ENCODE results near the gene GPD1L. TPM values are rescaled to one million over a fixed set of nuclear protein-coding genes. Genes with fewer than 3 reads are reported as not detected.

The GPD1L gene
- total RNA-seq, 1 donor from 2014 or later: 11.2 TPM

GRCh38 chr3:32095431-32095830, 11.0 kb upstream of the GPD1L start:
- no peaks in the 10 kb centered on the region for H3K79me2 ChIP-seq (ENCODE audit: insufficient read depth, low read length)
- peaks cover 5% of the 10 kb centered on the region for H3K9me3 Mint-ChIP-seq (ENCODE audit: unreplicated experiment)

GRCh38 chr3:32097768-32098167, 8.7 kb upstream of the GPD1L start:
- Histone ChIP-seq H3K9ac (ENCODE audit: low read length) (no peak overlapping the region), H3K9me3 (ENCODE audit: insufficient read depth, low read depth, low read length) (peaks cover 11% of the 10 kb centered on the region), H3K79me2 (ENCODE audit: insufficient read depth, low read length) (no peaks in the 10 kb centered on the region), H3K4me2 (ENCODE audit: low read length) (no peak overlapping the region), H4K20me1 (ENCODE audit: insufficient read depth, low read length) (no peaks in the 10 kb centered on the region), H3K27me3 (ENCODE audit: insufficient read depth, low read length) (peaks cover 6% of the 10 kb centered on the region), H2AFZ (ENCODE audit: low read depth, low read length) (no peak overlapping the region), H3K4me1 (ENCODE audit: insufficient read depth, low read length) (no peaks in the 10 kb centered on the region), H3K27ac (ENCODE audit: low read depth, low read length) (no peak overlapping the region), H3K36me3 (ENCODE audit: insufficient read depth, low read length) (no peaks in the 10 kb centered on the region), H3K4me3 (ENCODE audit: insufficient read depth, low read depth, low read length) (no peak overlapping the region)
- no peak overlapping the region for H3K27ac Mint-ChIP-seq (ENCODE audit: unreplicated experiment)
- no peak for DNase-seq (ENCODE audit: low read depth)
- no peaks in the 10 kb centered on the region for H3K36me3 Mint-ChIP-seq (ENCODE audit: low read depth, unreplicated experiment)
- H3K4me3 Mint-ChIP-seq (ENCODE audit: unreplicated experiment): no peak overlapping the region
- FAIRE-seq: no peak
- peaks cover 3% of the 10 kb centered on the region for H3K27me3 Mint-ChIP-seq (ENCODE audit: low read depth, unreplicated experiment)
- H3K9me3 Mint-ChIP-seq (ENCODE audit: unreplicated experiment): peaks cover 23% of the 10 kb centered on the region
- H3K4me1 Mint-ChIP-seq (ENCODE audit: low read depth, unreplicated experiment): no peaks in the 10 kb centered on the region
- TF ChIP-seq CTCF (IDR thresholded peaks at IDR 0.05; ENCODE audit: insufficient read depth, low read depth, low read length) (no peak), EZH2 (IDR thresholded peaks at IDR 0.05; ENCODE audit: insufficient read depth, low read length) (no peak)

More at GRCh38 chr3:32095431-32095830, 11.0 kb upstream of the GPD1L start:
- Histone ChIP-seq H3K36me3 (ENCODE audit: insufficient read depth, low read length) (no peaks in the 10 kb centered on the region), H3K9me3 (ENCODE audit: insufficient read depth, low read depth, low read length) (peaks cover 1% of the 10 kb centered on the region), H4K20me1 (ENCODE audit: insufficient read depth, low read length) (no peaks in the 10 kb centered on the region), H3K4me3 (ENCODE audit: insufficient read depth, low read depth, low read length) (no peak overlapping the region), H3K4me1 (ENCODE audit: insufficient read depth, low read length) (no peaks in the 10 kb centered on the region), H2AFZ (ENCODE audit: low read depth, low read length) (no peak overlapping the region), H3K4me2 (ENCODE audit: low read length) (no peak overlapping the region), H3K27me3 (ENCODE audit: insufficient read depth, low read length) (peaks cover 6% of the 10 kb centered on the region), H3K9ac (ENCODE audit: low read length) (no peak overlapping the region), H3K27ac (ENCODE audit: low read depth, low read length) (no peak overlapping the region)
- TF ChIP-seq EZH2 (IDR thresholded peaks at IDR 0.05; ENCODE audit: insufficient read depth, low read length) (no peak), CTCF (IDR thresholded peaks at IDR 0.05; ENCODE audit: insufficient read depth, low read depth, low read length) (no peak)
- Mint-ChIP-seq H3K4me3 (ENCODE audit: unreplicated experiment) (no peak overlapping the region), H3K27me3 (ENCODE audit: low read depth, unreplicated experiment) (peaks cover 3% of the 10 kb centered on the region), H3K4me1 (ENCODE audit: low read depth, unreplicated experiment) (no peaks in the 10 kb centered on the region), H3K36me3 (ENCODE audit: low read depth, unreplicated experiment) (no peaks in the 10 kb centered on the region), H3K27ac (ENCODE audit: unreplicated experiment) (no peak overlapping the region)
- DNase-seq (ENCODE audit: low read depth): no peak
- no peak for FAIRE-seq

- no peak overlapping the region for H3K27ac Mint-ChIP-seq (ENCODE audit: unreplicated experiment)
- H3K36me3 ChIP-seq (ENCODE audit: insufficient read depth, low read length): no peaks in the 10 kb centered on the region
- H3K4me3 ChIP-seq (ENCODE audit: insufficient read depth, low read depth, low read length): no peak overlapping the region
- no peak overlapping the region for H2AFZ ChIP-seq (ENCODE audit: low read depth, low read length)
- no peak overlapping the region for H3K4me2 ChIP-seq (ENCODE audit: low read length)
- H3K36me3 Mint-ChIP-seq (ENCODE audit: low read depth, unreplicated experiment): no peaks in the 10 kb centered on the region
- peaks cover 3% of the 10 kb centered on the region for H3K27me3 Mint-ChIP-seq (ENCODE audit: low read depth, unreplicated experiment)
- H3K9me3 Mint-ChIP-seq (ENCODE audit: unreplicated experiment): peaks cover 25% of the 10 kb centered on the region
- no peaks in the 10 kb centered on the region for H3K4me1 ChIP-seq (ENCODE audit: insufficient read depth, low read length)
- TF ChIP-seq EZH2 (IDR thresholded peaks at IDR 0.05; ENCODE audit: insufficient read depth, low read length): no peak
- TF ChIP-seq CTCF (IDR thresholded peaks at IDR 0.05; ENCODE audit: insufficient read depth, low read depth, low read length): no peak
- FAIRE-seq: no peak
- no peak overlapping the region for H3K27ac ChIP-seq (ENCODE audit: low read depth, low read length)
- DNase-seq (ENCODE audit: low read depth): no peak
- H3K4me1 Mint-ChIP-seq (ENCODE audit: low read depth, unreplicated experiment): no peaks in the 10 kb centered on the region
- H3K9me3 ChIP-seq (ENCODE audit: insufficient read depth, low read depth, low read length): peaks cover 11% of the 10 kb centered on the region
- H3K79me2 ChIP-seq (ENCODE audit: insufficient read depth, low read length): no peaks in the 10 kb centered on the region
- H3K9ac ChIP-seq (ENCODE audit: low read length): no peak overlapping the region
- no peaks in the 10 kb centered on the region for H4K20me1 ChIP-seq (ENCODE audit: insufficient read depth, low read length)
- H3K27me3 ChIP-seq (ENCODE audit: insufficient read depth, low read length): peaks cover 6% of the 10 kb centered on the region
- H3K4me3 Mint-ChIP-seq (ENCODE audit: unreplicated experiment): no peak overlapping the region
These were observed 7.9 kb upstream of the GPD1L start for GRCh38 chr3:32098528-32098927.

Data from astrocyte (in vitro differentiated cells and primary cell).